ENCODE data around the gene GMCL1.
"Not testable (repeated sequence)": the region's sequence is repeated elsewhere in the genome, so short reads cannot be mapped to it uniquely, and the experiment has no call there.

The GMCL1 gene

GRCh38 chr2:69846182-69847067, 17.0 kb downstream of the GMCL1 start:
- in situ Hi-C loops (cut with HindIII; ENCODE audit: low sequenced_read_pairs), result loop anchor here (25.0 kb wide), 1 partner anchor 309 kb away; no protein-coding TSS in a partner anchor

- in situ Hi-C loops (cut with HindIII; ENCODE audit: low sequenced_read_pairs), result loop anchor here (25.0 kb wide), 1 partner anchor 310 kb away; no protein-coding TSS in a partner anchor
Observed at GRCh38 chr2:69847068-69847828, 17.8 kb downstream of the GMCL1 start.

GRCh38 chr2:69848186-69848790, 18.8 kb downstream of the GMCL1 start:
- in situ Hi-C loops (cut with HindIII; ENCODE audit: low sequenced_read_pairs), result loop anchor here (25.0 kb wide), 1 partner anchor 311 kb away; no protein-coding TSS in a partner anchor

- in situ Hi-C loops (cut with HindIII; ENCODE audit: low sequenced_read_pairs), result no loop called here
Observed at GRCh38 chr2:69858261-69858660, 28.8 kb downstream of the GMCL1 start.

- in situ Hi-C loops (cut with HindIII; ENCODE audit: low sequenced_read_pairs), result no loop called here
Observed at GRCh38 chr2:69863298-69863697, 33.8 kb downstream of the GMCL1 start.

- in situ Hi-C loops (cut with HindIII; ENCODE audit: low sequenced_read_pairs), result no loop called here
Observed at GRCh38 chr2:69888451-69888850, 59.0 kb downstream of the GMCL1 start.

GRCh38 chr2:69889302-69889701, 59.8 kb downstream of the GMCL1 start:
- in situ Hi-C loops (cut with HindIII; ENCODE audit: low sequenced_read_pairs), result no loop called here

- in situ Hi-C loops (cut with HindIII; ENCODE audit: low sequenced_read_pairs), result no loop called here
Observed at GRCh38 chr2:69890881-69891280, 61.4 kb downstream of the GMCL1 start.

GRCh38 chr2:69892838-69893424, 63.5 kb downstream of the GMCL1 start:
- in situ Hi-C loops (cut with HindIII; ENCODE audit: low sequenced_read_pairs), result not testable (repeated sequence)

- in situ Hi-C loops (cut with HindIII; ENCODE audit: low sequenced_read_pairs), result no loop called here
Observed at GRCh38 chr2:69893684-69894551, 64.5 kb downstream of the GMCL1 start, which contains the start of gene SNRNP27. Gene SNRNP27 (plus strand): TSS chr2:69893956. CDS start chr2:69893985, 29 bp downstream.

GRCh38 chr2:69894737-69895136, 65.3 kb downstream of the GMCL1 start:
- in situ Hi-C loops (cut with HindIII; ENCODE audit: low sequenced_read_pairs), result not testable (repeated sequence)

- in situ Hi-C loops (cut with HindIII; ENCODE audit: low sequenced_read_pairs), result no loop called here
Observed at GRCh38 chr2:69902213-69902922, 72.9 kb downstream of the GMCL1 start.

GRCh38 chr2:69907216-69907615, 77.8 kb downstream of the GMCL1 start:
- in situ Hi-C loops (cut with HindIII; ENCODE audit: low sequenced_read_pairs), result no loop called here

- in situ Hi-C loops (cut with HindIII; ENCODE audit: low sequenced_read_pairs), result no loop called here
Observed at GRCh38 chr2:69911985-69912563, 82.6 kb downstream of the GMCL1 start.

- in situ Hi-C loops (cut with HindIII; ENCODE audit: low sequenced_read_pairs), result no loop called here
Observed at GRCh38 chr2:69914164-69914949, 84.9 kb downstream of the GMCL1 start.

- in situ Hi-C loops (cut with HindIII; ENCODE audit: low sequenced_read_pairs), result no loop called here
Observed at GRCh38 chr2:69914950-69915945, 85.8 kb downstream of the GMCL1 start, which contains the start of gene MXD1. Gene MXD1 (plus strand): TSS chr2:69915109. CDS start chr2:69915331, 222 bp downstream.

- in situ Hi-C loops (cut with HindIII; ENCODE audit: low sequenced_read_pairs), result no loop called here
Observed at GRCh38 chr2:69916106-69916505, 86.6 kb downstream of the GMCL1 start.
